ENCODE measurements around the gene GPC2. TPM values are rescaled to one million over a fixed set of nuclear protein-coding genes. Genes with fewer than 3 reads are reported as not detected.
"Not testable (repeated sequence)": the region's sequence is repeated elsewhere in the genome, so short reads cannot be mapped to it uniquely, and the experiment has no call there.

The GPC2 gene
- total RNA-seq, 1 donor from 2014 or later, result 0.77 TPM

DNA sequence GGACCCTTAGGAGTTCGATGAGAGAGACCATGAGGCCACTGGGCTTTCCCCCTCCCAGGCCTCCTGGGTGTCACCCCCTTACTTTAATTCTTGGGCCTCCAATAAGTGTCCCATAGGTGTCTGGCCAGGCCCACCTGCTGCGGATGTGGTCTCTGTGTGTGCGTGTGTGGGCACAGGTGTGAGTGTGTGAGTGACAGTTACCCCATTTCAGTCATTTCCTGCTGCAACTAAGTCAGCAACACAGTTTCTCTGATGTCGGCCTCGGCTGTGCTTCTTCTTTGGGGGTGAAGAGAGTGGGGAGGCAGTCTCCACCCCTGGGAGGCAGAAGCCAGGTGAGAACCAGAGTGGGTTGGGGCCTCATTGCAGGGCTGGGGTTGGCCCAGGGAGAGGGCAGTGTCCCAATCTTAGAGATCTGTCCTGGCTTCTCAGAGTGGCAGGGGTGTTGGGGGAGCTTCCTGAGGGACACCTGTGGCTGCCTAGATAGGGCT is 44.1 kb upstream of the GPC2 start:
- Histone ChIP-seq H3K27me3 (ENCODE audit: low read depth) (no peaks in the 10 kb centered on the region), H3K27ac (peak overlapping the region; percentile 58), H3K36me3 (peaks cover 4% of the 10 kb centered on the region), H3K4me3 (peak overlapping the region; percentile 36), H3K9me3 (no peaks in the 10 kb centered on the region), H3K4me1 (no peaks in the 10 kb centered on the region)
- intact Hi-C loops (cut with DNase I), result no loop called here
- DNase-seq, result no peak
- peak; percentile 24 to 53 for ATAC-seq
- TF ChIP-seq, protein P1, sequence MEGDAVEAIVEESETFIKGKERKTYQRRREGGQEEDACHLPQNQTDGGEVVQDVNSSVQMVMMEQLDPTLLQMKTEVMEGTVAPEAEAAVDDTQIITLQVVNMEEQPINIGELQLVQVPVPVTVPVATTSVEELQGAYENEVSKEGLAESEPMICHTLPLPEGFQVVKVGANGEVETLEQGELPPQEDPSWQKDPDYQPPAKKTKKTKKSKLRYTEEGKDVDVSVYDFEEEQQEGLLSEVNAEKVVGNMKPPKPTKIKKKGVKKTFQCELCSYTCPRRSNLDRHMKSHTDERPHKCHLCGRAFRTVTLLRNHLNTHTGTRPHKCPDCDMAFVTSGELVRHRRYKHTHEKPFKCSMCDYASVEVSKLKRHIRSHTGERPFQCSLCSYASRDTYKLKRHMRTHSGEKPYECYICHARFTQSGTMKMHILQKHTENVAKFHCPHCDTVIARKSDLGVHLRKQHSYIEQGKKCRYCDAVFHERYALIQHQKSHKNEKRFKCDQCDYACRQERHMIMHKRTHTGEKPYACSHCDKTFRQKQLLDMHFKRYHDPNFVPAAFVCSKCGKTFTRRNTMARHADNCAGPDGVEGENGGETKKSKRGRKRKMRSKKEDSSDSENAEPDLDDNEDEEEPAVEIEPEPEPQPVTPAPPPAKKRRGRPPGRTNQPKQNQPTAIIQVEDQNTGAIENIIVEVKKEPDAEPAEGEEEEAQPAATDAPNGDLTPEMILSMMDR (IDR thresholded peaks at IDR 0.05), result no peak

DNA sequence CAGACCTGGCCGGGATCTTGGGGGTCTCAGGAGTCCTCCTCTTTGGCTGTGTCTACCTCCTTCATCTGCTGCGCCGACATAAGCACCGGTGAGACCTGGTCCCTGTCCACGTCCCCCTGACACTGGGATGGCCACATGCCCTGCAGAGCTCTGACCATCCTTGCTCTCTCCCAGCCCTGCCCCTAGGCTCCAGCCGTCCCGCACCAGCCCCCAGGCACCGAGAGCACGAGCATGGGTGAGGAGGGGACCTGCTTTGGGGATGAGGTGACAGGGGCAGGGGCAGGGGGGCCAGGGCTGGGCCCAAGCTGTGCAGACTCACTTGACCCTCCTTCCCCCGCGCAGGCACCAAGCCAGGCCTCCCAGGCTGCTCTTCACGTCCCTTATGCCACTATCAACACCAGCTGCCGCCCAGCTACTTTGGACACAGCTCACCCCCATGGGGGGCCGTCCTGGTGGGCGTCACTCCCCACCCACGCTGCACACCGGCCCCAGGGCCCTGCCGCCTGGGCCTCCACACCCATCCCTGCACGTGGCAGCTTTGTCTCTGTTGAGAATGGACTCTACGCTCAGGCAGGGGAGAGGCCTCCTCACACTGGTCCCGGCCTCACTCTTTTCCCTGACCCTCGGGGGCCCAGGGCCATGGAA is 43.5 kb upstream of the GPC2 start:
- H3K27ac ChIP-seq, result peak overlapping the region; percentile 58

DNA sequence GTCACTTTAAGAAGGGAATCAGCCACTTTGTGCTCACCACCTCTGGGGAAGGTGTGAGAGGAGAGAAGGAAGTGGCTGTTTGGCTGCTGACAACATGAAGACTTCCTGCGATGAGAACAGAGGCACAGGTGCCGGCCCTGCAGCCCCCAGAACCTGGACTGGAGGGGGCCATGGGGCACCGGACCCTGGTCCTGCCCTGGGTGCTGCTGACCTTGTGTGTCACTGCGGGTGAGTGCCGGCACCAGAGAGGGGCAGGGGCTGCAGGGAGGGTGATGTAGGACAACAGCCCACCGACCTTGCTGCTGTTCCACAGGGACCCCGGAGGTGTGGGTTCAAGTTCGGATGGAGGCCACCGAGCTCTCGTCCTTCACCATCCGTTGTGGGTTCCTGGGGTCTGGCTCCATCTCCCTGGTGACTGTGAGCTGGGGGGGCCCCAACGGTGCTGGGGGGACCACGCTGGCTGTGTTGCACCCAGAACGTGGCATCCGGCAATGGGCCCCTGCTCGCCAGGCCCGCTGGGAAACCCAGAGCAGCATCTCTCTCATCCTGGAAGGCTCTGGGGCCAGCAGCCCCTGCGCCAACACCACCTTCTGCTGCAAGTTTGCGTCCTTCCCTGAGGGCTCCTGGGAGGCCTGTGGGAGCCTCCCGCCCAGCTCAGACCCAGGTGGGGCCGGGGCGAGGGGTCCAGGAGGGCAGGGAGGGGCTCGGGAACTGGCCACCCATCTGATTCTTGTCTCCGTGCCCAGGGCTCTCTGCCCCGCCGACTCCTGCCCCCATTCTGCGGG is 42.8 kb upstream of the GPC2 start, which contains the start of gene PVRIG:
PVRIG (plus strand) TSS at position 149 of the 785 bp plus-strand sequence; CDS start at position 171, 22 bp downstream.
- Histone ChIP-seq H3K27ac (peak within 1 kb of the TSS; percentile 58), H3K4me3 (peak within 1 kb of the TSS; percentile 36)
- H3K36me3 ChIP-seq; H3K9me3 ChIP-seq; intact Hi-C loops (cut with DNase I); H3K27me3 ChIP-seq (ENCODE audit: low read depth); H3K4me1 ChIP-seq; DNase-seq: not testable (repeated sequence)
- peak; percentile 2 to 7 for ATAC-seq

More for the DNA sequence above, 43.5 kb upstream of the GPC2 start:
- DNase-seq (no peak), ATAC-seq (no peak)
- Histone ChIP-seq H3K9me3 (no peaks in the 10 kb centered on the region), H3K4me1 (no peaks in the 10 kb centered on the region), H3K36me3 (peaks cover 4% of the 10 kb centered on the region), H3K27me3 (ENCODE audit: low read depth) (no peaks in the 10 kb centered on the region), H3K4me3 (peak overlapping the region; percentile 36)
- intact Hi-C loops (cut with DNase I), result no loop called here
- TF ChIP-seq, protein P1 (IDR thresholded peaks at IDR 0.05), result no peak

DNA sequence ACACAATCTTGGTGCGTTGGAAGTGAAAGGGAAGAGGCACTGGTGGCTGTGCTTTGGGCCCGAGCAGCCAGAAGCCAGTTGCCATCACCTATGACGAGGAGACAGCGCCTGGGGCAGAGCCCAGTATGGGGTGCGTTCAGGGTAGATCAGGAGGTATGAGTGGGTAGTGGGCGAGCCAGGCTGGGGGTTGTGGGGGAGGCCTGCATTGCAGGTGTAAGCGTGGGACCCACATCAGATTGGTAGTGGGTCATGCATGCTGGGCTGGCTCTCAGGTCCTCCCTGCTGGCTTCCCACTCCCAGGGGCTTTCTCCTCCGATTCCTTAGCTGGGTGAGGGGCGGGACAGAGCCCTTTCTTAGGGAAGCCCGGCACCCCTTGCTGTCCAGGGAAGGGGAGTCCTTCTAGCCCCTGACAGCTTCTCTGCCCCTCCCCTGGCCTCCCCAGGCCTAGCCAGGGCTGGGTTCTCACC is 42.1 kb upstream of the GPC2 start:
- no peak for DNase-seq
- TF ChIP-seq, protein P1 (IDR thresholded peaks at IDR 0.05), result no peak
- Histone ChIP-seq H3K27ac (peak overlapping the region; percentile 58), H3K9me3 (no peaks in the 10 kb centered on the region), H3K4me1 (no peaks in the 10 kb centered on the region), H3K4me3 (peak overlapping the region; percentile 11), H3K27me3 (ENCODE audit: low read depth) (no peaks in the 10 kb centered on the region), H3K36me3 (peaks cover 4% of the 10 kb centered on the region)
- no peak for ATAC-seq
- intact Hi-C loops (cut with DNase I), result no loop called here

DNA sequence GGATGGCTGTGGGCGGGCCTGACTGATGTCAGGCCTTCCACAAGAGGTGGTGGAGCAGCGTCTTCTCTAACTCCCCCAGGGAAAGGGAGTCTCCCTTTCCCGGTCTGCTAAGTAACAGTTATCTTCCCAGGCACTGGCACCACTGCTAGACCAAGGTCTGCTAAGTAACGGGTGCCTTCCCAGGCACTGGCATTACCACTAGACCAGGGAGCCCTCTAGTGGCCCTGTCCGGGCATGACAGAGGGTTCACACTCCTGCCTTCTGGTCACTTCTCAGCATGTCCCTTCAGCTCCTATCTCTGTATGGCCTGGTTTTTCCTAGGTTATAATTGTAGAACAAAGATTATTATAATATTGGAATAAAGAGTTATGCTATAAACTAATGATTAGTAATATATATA is 40.8 kb upstream of the GPC2 start:
- DNase-seq (peak; percentile 86), ATAC-seq (peak; percentile 48 to 62)
- H3K36me3 ChIP-seq; H3K27me3 ChIP-seq (ENCODE audit: low read depth); H3K9me3 ChIP-seq; H3K27ac ChIP-seq; H3K4me3 ChIP-seq; H3K4me1 ChIP-seq; intact Hi-C loops (cut with DNase I): not testable (repeated sequence)
- TF ChIP-seq, protein P1 (IDR thresholded peaks at IDR 0.05), result peak; percentile 61
